C4-2B (cell line): Measurements from ENCODE around the gene ARHGEF28.

Experiments used
- ZFX ChIP-seq: fragments of 450-650 bp; IDR thresholded peaks from 2 replicates; pipeline ENCODE4 v1.6.1; 2017
- TF ChIP-seq, protein P1 (sequence below): fragments of 450-650 bp; conservative IDR thresholded peaks from 2 replicates; pipeline ENCODE4 v1.5.1; 2017; ENCODE audit warnings: mild to moderate bottlenecking

DNA sequence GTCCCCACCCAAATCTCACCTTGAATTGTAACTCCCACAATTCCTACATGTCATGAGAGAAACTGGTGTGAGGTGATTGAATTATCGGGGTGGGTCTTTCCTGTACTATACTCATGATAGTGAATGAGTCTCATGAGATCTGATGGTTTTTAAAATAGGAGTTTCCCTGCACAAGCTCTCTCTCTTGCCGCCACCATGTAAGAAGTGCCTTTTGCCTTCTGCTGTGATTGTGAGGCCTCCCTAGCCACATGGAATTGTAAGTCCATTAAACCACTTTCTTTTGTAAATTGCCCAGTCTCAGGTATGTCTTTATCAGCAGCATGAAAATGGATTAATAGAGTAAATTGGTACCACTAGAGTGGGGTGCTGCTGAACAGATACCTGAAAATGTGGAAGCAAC, 140.9 kb downstream of the ARHGEF28 start:
- TF ChIP-seq, protein P1, sequence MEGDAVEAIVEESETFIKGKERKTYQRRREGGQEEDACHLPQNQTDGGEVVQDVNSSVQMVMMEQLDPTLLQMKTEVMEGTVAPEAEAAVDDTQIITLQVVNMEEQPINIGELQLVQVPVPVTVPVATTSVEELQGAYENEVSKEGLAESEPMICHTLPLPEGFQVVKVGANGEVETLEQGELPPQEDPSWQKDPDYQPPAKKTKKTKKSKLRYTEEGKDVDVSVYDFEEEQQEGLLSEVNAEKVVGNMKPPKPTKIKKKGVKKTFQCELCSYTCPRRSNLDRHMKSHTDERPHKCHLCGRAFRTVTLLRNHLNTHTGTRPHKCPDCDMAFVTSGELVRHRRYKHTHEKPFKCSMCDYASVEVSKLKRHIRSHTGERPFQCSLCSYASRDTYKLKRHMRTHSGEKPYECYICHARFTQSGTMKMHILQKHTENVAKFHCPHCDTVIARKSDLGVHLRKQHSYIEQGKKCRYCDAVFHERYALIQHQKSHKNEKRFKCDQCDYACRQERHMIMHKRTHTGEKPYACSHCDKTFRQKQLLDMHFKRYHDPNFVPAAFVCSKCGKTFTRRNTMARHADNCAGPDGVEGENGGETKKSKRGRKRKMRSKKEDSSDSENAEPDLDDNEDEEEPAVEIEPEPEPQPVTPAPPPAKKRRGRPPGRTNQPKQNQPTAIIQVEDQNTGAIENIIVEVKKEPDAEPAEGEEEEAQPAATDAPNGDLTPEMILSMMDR: no peak
- TF ChIP-seq ZFX: no peak
